ENCODE data around the gene SEPTIN7. TPM values are rescaled to one million over a fixed set of nuclear protein-coding genes. Genes with fewer than 3 reads are reported as not detected.

Gene SEPTIN7
- total and polyA plus RNA-seq, 2 of the 4 experiments (the other 2 are of a cell fraction) = 150 to 239 TPM

DNA sequence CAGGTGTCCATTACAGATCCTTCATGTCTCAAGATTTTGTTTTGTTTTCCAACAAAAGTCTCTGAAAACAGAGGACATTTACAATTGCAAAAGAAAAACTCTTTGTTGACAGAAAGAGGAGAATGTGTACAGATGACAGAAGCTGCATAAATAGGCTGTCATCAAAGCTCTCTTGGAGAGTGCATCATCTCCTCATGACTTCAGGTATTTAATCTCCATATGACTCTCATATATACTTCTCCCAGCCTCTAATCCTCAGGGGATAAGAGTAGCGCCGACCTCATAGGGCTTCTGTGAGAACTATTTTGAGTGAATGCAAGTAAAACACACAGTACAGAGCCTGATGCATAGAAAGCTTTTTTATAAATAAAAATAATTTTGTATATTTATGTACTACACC lies 48.1 kb upstream of the SEPTIN7 start:
- BruUV-seq (replicated peaks) = no TSS peak
- no peak overlapping the region for H3K9ac ChIP-seq (ENCODE audit: low read depth, low read length)
- intact Hi-C loops (cut with micrococcal nuclease) = loop anchor here (2.0 kb wide), 1 partner anchor 36 kb away; no protein-coding TSS in a partner anchor

More for the DNA sequence above, 48.1 kb upstream of the SEPTIN7 start:
- DNase-seq = no peak
- H4K91ac ChIP-seq (ENCODE audit: insufficient read depth, low read depth, low read length) = peak overlapping the region; percentile 24; the same call in 1 of the 2 replicates
- H3K9me1 ChIP-seq (ENCODE audit: insufficient read depth, low read length) = peaks cover 2% of the 10 kb centered on the region; the same call in 1 of the 2 replicates
- peak overlapping the region; percentile 24; the same call in 1 of the 2 replicates for H3K4ac ChIP-seq (ENCODE audit: low read depth, low read length)
- in situ Hi-C loops (cut with MboI; ENCODE audit: low sequenced_read_pairs) (no loop called here), dilution Hi-C loops (cut with HindIII; ENCODE audit: low sequenced_read_pairs, unreplicated experiment) (no loop called here)
- H3K27ac ChIP-seq (ENCODE audit: insufficient read depth, low read length) = no peak overlapping the region; the same call in 1 of the 2 replicates
- peak overlapping the region; percentile 20; the same call in 1 of the 2 replicates for H2BK120ac ChIP-seq (ENCODE audit: low read depth, low read length)
- peak overlapping the region; percentile 11; the same call in 1 of the 2 replicates for H3K4me2 ChIP-seq (ENCODE audit: low read depth, low read length)
- 0 out of 4 replicates have a peak overlapping the region, but pooled peaks of 1 of the 2 experiments have one; percentile 14 for H4K8ac ChIP-seq (ENCODE audit: low read depth in 2 of 2, low read length in 2 of 2)
- H2AFZ ChIP-seq (replicated peaks; ENCODE audit: low read length, poor library complexity) = no peak overlapping the region
- no peak overlapping the region for H4K5ac ChIP-seq (ENCODE audit: low read depth, low read length)
- H3K23ac ChIP-seq (ENCODE audit: low read depth, low read length) = no peak overlapping the region
- H3K56ac ChIP-seq (ENCODE audit: extremely low read depth, insufficient read depth, low read length) = no peak overlapping the region
- H3K4me3 ChIP-seq (ENCODE audit: insufficient read depth, low read depth, low read length) = no peak overlapping the region
- H3K18ac ChIP-seq (ENCODE audit: low read depth, low read length) = peak overlapping the region; percentile 79; the same call in 1 of the 2 replicates
- 0 out of 3 replicates have a peak overlapping the region, but pooled peaks have one; percentile 77 for H2BK15ac ChIP-seq (ENCODE audit: low read depth, low read length)
- no peaks in the 10 kb centered on the region for H4K20me1 ChIP-seq (ENCODE audit: insufficient read depth, low read length)
- no peak overlapping the region for H2BK20ac ChIP-seq (ENCODE audit: low read depth, low read length)
- no peaks in the 10 kb centered on the region for H3K27me3 ChIP-seq (ENCODE audit: control insufficient read depth, insufficient read depth, low read length)
- no peak overlapping the region; the same call in 1 of the 2 replicates for H3K14ac ChIP-seq (replicated peaks; ENCODE audit: low read depth, low read length)
- ChIA-PET CTCF (interaction anchor here (0.7 kb wide), 1 partner anchor 24 kb away, joined by 4 read pairs; no protein-coding TSS in a partner anchor), POLR2A (ENCODE audit: unreplicated experiment) (interaction anchor here (1.6 kb wide), 1 partner anchor 48 kb away, joined by 4 read pairs; the partner anchor contains the start of gene SEPTIN7)
- TF ChIP-seq CTCF (conservative IDR thresholded peaks at IDR 0.05; ENCODE audit: low read depth, low read length) = no peak
- TF ChIP-seq NFE2L2 (IDR thresholded peaks at IDR 0.05; ENCODE audit: low read depth, low read length) = no peak
- TF ChIP-seq MAZ (IDR thresholded peaks at IDR 0.05; ENCODE audit: borderline replicate concordance, low read depth, low read length) = no peak
- no peak for TF ChIP-seq RFX5 (IDR thresholded peaks at IDR 0.05; ENCODE audit: low read depth, low read length)
- TF ChIP-seq RAD21 (IDR thresholded peaks at IDR 0.05; ENCODE audit: low read length) = no peak
- no peak for TF ChIP-seq FOS (IDR thresholded peaks at IDR 0.05; ENCODE audit: low read depth, low read length)
- TF ChIP-seq, protein P1, sequence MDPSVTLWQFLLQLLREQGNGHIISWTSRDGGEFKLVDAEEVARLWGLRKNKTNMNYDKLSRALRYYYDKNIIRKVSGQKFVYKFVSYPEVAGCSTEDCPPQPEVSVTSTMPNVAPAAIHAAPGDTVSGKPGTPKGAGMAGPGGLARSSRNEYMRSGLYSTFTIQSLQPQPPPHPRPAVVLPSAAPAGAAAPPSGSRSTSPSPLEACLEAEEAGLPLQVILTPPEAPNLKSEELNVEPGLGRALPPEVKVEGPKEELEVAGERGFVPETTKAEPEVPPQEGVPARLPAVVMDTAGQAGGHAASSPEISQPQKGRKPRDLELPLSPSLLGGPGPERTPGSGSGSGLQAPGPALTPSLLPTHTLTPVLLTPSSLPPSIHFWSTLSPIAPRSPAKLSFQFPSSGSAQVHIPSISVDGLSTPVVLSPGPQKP (IDR thresholded peaks at IDR 0.05; ENCODE audit: borderline replicate concordance, low read depth, low read length) = no peak
- no peak for TF ChIP-seq BHLHE40 (IDR thresholded peaks at IDR 0.05; ENCODE audit: low read depth, low read length)
- TF ChIP-seq, protein P2, sequence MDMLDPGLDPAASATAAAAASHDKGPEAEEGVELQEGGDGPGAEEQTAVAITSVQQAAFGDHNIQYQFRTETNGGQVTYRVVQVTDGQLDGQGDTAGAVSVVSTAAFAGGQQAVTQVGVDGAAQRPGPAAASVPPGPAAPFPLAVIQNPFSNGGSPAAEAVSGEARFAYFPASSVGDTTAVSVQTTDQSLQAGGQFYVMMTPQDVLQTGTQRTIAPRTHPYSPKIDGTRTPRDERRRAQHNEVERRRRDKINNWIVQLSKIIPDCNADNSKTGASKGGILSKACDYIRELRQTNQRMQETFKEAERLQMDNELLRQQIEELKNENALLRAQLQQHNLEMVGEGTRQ (IDR thresholded peaks at IDR 0.05; ENCODE audit: low read depth, low read length) = no peak
- TF ChIP-seq MXI1 (IDR thresholded peaks at IDR 0.05; ENCODE audit: borderline replicate concordance, low read depth, low read length) = no peak
- H2BK5ac ChIP-seq (ENCODE audit: low read depth, low read length, poor library complexity, severe bottlenecking) = peak overlapping the region; percentile 85
- H3K36me3 ChIP-seq (ENCODE audit: control insufficient read depth, insufficient read depth, low read length) = no peaks in the 10 kb centered on the region
- no peak overlapping the region for H2AK5ac ChIP-seq (ENCODE audit: low read depth, low read length)
- H3K79me1 ChIP-seq (ENCODE audit: low read depth in 1 of 2, low read length in 2 of 2) = no peaks in the 10 kb centered on the region
- H3K9me3 ChIP-seq (ENCODE audit: control insufficient read depth, insufficient read depth, low read length) = no peaks in the 10 kb centered on the region
- no peak for ATAC-seq (ENCODE audit: low read depth)
- peaks cover 16% of the 10 kb centered on the region for H3K4me1 ChIP-seq (ENCODE audit: control insufficient read depth, insufficient read depth, low read length)
- no peak overlapping the region for H2AK9ac ChIP-seq (replicated peaks; ENCODE audit: low read depth, low read length, poor library complexity)
- WGBS, 2 experiments (ENCODE audit: extremely low coverage in 2 of 2, insufficient read length in 1 of 2) = no CpG with 5 or more reads among the region's 2 CpGs
